SK-N-SH treated with all-trans-retinoic acid at 6 μM for 48 hours (cell line): ENCODE measurements around the gene IL7R.

Experiments
- ARNTL ChIP-seq: fragments of 450-650 bp; formaldehyde crosslinking; IDR thresholded peaks from 2 replicates; pipeline ENCODE4 v1.5.0; 2020; ENCODE audit warnings: low read depth, mild to moderate bottlenecking, moderate library complexity, borderline replicate concordance
- CSRNP3 ChIP-seq: fragments of 250-450 bp; sonication (Bioruptor Pico); IDR thresholded peaks from 2 replicates; pipeline ENCODE4 v1.5.1; 2021; ENCODE audit warnings: mild to moderate bottlenecking, moderate library complexity
- ISL1 ChIP-seq: fragments of 250-450 bp; sonication (Bioruptor Pico); IDR thresholded peaks from 2 replicates; pipeline ENCODE4 v2.1.2; 2022; ENCODE audit warnings: mild to moderate bottlenecking, moderate library complexity
- PPARA ChIP-seq: fragments of 250-450 bp; sonication (Bioruptor Pico); IDR thresholded peaks from 2 replicates; pipeline ENCODE4 v1.5.0; 2020; ENCODE audit warnings: mild to moderate bottlenecking, borderline replicate concordance
- RARB ChIP-seq: fragments of 250-450 bp; sonication (Bioruptor Pico); IDR thresholded peaks from 2 replicates; pipeline ENCODE4 v1.8.0; 2021; ENCODE audit warnings: mild to moderate bottlenecking, moderate library complexity
- TCF4 ChIP-seq: fragments of 250-450 bp; sonication (Bioruptor Pico); IDR thresholded peaks from 2 replicates; pipeline ENCODE4 v1.8.0; 2021; ENCODE audit warnings: mild to moderate bottlenecking, moderate library complexity, borderline replicate concordance
- ZC3H10 ChIP-seq: fragments of 250-450 bp; sonication (Bioruptor Pico); IDR thresholded peaks from 2 replicates; pipeline ENCODE4 v1.5.1; 2021; ENCODE audit warnings: mild to moderate bottlenecking, moderate library complexity
- ZFP3 ChIP-seq: fragments of 250-450 bp; sonication (Bioruptor Pico); IDR thresholded peaks from 2 replicates; pipeline ENCODE4 v1.5.0; 2020; ENCODE audit warnings: mild to moderate bottlenecking, moderate library complexity
- ZFP30 ChIP-seq: fragments of 450-650 bp; formaldehyde crosslinking; IDR thresholded peaks from 2 replicates; pipeline ENCODE4 v1.5.0; 2022; ENCODE audit warnings: mild to moderate bottlenecking, moderate library complexity
- ZNF70 ChIP-seq: fragments of 450-650 bp; formaldehyde crosslinking; IDR thresholded peaks from 2 replicates; pipeline ENCODE4 v1.5.0; 2020; ENCODE audit warnings: mild to moderate bottlenecking, moderate library complexity
- TF ChIP-seq, protein P1 (sequence below): fragments of 250-450 bp; sonication (Bioruptor Pico); IDR thresholded peaks from 2 replicates; pipeline ENCODE4 v1.8.0; 2020; ENCODE audit warnings: mild to moderate bottlenecking, moderate library complexity, borderline replicate concordance

DNA sequence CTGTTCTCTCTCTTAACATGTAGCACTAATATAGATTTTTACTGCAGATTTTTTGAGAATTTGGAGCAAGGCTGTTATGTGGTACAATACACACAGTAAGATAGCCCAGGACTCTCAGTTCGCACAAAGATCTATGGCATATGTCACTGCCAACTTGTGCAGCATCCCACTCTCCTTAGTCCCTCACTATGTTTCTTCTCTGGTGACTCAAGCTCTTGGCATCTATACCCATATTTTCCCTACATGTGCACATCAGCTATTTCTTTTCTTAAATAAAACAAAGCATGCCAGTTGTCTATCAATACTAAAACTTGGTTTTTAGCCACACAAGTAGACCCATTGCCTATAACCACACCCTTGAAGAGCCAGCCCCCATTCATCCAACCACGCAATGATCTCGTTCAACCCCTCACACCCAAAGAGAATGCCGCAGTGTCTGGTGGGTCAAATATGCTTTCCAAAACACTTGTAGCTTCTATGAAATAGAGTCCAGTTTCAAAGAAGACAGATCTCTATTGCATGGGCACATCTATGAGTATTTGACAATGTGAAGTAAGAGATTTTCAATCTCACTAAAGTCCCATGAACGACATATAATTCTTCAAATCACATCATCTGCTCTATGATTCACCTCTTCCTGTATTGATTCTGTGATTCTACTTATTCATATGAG is 18.2 kb upstream of the IL7R start:
- TF ChIP-seq, protein P1, sequence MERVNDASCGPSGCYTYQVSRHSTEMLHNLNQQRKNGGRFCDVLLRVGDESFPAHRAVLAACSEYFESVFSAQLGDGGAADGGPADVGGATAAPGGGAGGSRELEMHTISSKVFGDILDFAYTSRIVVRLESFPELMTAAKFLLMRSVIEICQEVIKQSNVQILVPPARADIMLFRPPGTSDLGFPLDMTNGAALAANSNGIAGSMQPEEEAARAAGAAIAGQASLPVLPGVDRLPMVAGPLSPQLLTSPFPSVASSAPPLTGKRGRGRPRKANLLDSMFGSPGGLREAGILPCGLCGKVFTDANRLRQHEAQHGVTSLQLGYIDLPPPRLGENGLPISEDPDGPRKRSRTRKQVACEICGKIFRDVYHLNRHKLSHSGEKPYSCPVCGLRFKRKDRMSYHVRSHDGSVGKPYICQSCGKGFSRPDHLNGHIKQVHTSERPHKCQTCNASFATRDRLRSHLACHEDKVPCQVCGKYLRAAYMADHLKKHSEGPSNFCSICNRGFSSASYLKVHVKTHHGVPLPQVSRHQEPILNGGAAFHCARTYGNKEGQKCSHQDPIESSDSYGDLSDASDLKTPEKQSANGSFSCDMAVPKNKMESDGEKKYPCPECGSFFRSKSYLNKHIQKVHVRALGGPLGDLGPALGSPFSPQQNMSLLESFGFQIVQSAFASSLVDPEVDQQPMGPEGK (CRISPR knock-in tag): no peak
- TF ChIP-seq ZC3H10 (no peak), PPARA (CRISPR knock-in tag) (no peak), ZFP3 (CRISPR knock-in tag) (no peak), CSRNP3 (CRISPR knock-in tag) (no peak), ZFP30 (no peak), TCF4 (CRISPR knock-in tag) (no peak), ARNTL (CRISPR knock-in tag) (no peak), ZNF70 (no peak), RARB (CRISPR knock-in tag) (no peak), ISL1 (CRISPR knock-in tag) (no peak)
